ENCODE results near the gene LRRC17. TPM values are rescaled to one million over a fixed set of nuclear protein-coding genes. Genes with fewer than 3 reads are reported as not detected.

The LRRC17 gene
- total and polyA plus RNA-seq, 9 of the 15 experiments (the other 6 are each of a cell fraction or from before 2014, with no cell fraction given): 0.03 to 0.18 (median 0.12) TPM; not detected in 5

GRCh38 chr7:102992938-102993717 is 80.3 kb downstream of the LRRC17 start (continued):
- TF ChIP-seq L3MBTL2 (IDR thresholded peaks at IDR 0.05): peak; percentile 67
- TF ChIP-seq RFX5 (IDR thresholded peaks at IDR 0.05; ENCODE audit: low read depth, low read length): no peak
- TF ChIP-seq PHF21A (IDR thresholded peaks at IDR 0.05; ENCODE audit: borderline replicate concordance, low read depth): 0 out of 2 replicates have a peak, but pooled peaks have one; percentile 46
- no peak for TF ChIP-seq ZFP91 (CRISPR knock-in tag; IDR thresholded peaks at IDR 0.05)
- TF ChIP-seq MXI1 (IDR thresholded peaks at IDR 0.05; ENCODE audit: low read depth, low read length): 0 out of 2 replicates have a peak, but pooled peaks have one; percentile 21
- no peak; the same call in 1 of the 2 replicates for TF ChIP-seq ZNF644 (tag; IDR thresholded peaks at IDR 0.05; ENCODE audit: low read depth)
- TF ChIP-seq CBX2 (IDR thresholded peaks at IDR 0.05; ENCODE audit: insufficient read depth, low read length, poor library complexity, severe bottlenecking): no peak
- TF ChIP-seq HCFC1 (IDR thresholded peaks at IDR 0.05; ENCODE audit: low read depth, low read length): no peak
- TF ChIP-seq ZBTB1 (CRISPR knock-in tag; IDR thresholded peaks at IDR 0.05; ENCODE audit: borderline replicate concordance, low read depth): no peak
- TF ChIP-seq TCF7 (IDR thresholded peaks at IDR 0.05; ENCODE audit: borderline replicate concordance): no peak
- TF ChIP-seq MAFF (IDR thresholded peaks at IDR 0.05; ENCODE audit: low read length): peak; percentile 58
- TF ChIP-seq ZSCAN29 (IDR thresholded peaks at IDR 0.05): no peak
- TF ChIP-seq ZNF398 (CRISPR knock-in tag; IDR thresholded peaks at IDR 0.05): no peak
- TF ChIP-seq TARDBP (IDR thresholded peaks at IDR 0.05): no peak; the same call in 1 of the 2 replicates
- peak in 1 of 2 experiments; percentile 88; a peak in 3 of 4 replicates for TF ChIP-seq HDAC1 (IDR thresholded peaks at IDR 0.05)
- no peak for TF ChIP-seq FOXA1 (IDR thresholded peaks at IDR 0.05; ENCODE audit: borderline replicate concordance)
- TF ChIP-seq ZNF609 (CRISPR knock-in tag; IDR thresholded peaks at IDR 0.05; ENCODE audit: borderline replicate concordance): no peak
- no peak for TF ChIP-seq ZNF655 (CRISPR knock-in tag; IDR thresholded peaks at IDR 0.05)
- no peak for TF ChIP-seq WHSC1 (IDR thresholded peaks at IDR 0.05; ENCODE audit: low read length)
